ENCODE results near the gene STXBP6.

The STXBP6 gene

GRCh38 chr14:25006961-25007795 lies 42.8 kb downstream of the STXBP6 start:
- DNase-seq (ENCODE audit: low read depth) = no peak
- no peak for TF ChIP-seq CTCF (IDR thresholded peaks at IDR 0.05; ENCODE audit: low read depth, low read length, missing control alignments)
- no peak overlapping the region for H3K4me3 ChIP-seq (ENCODE audit: low read depth, low read length)

GRCh38 chr14:25006031-25006430 lies 43.9 kb downstream of the STXBP6 start:
- no peak for DNase-seq (ENCODE audit: low read depth)
- no peak overlapping the region for H3K4me3 ChIP-seq (ENCODE audit: low read depth, low read length)
- no peak for TF ChIP-seq CTCF (IDR thresholded peaks at IDR 0.05; ENCODE audit: low read depth, low read length, missing control alignments)

GRCh38 chr14:25004389-25004809 lies 45.5 kb downstream of the STXBP6 start:
- DNase-seq (ENCODE audit: low read depth) = no peak
- no peak overlapping the region for H3K4me3 ChIP-seq (ENCODE audit: low read depth, low read length)
- no peak for TF ChIP-seq CTCF (IDR thresholded peaks at IDR 0.05; ENCODE audit: low read depth, low read length, missing control alignments)

GRCh38 chr14:25003537-25003936 lies 46.4 kb downstream of the STXBP6 start:
- H3K4me3 ChIP-seq (ENCODE audit: low read depth, low read length) = no peak overlapping the region
- no peak for DNase-seq (ENCODE audit: low read depth)
- no peak for TF ChIP-seq CTCF (IDR thresholded peaks at IDR 0.05; ENCODE audit: low read depth, low read length, missing control alignments)

GRCh38 chr14:25001601-25002000 lies 48.3 kb downstream of the STXBP6 start:
- H3K4me3 ChIP-seq (ENCODE audit: low read depth, low read length) = no peak overlapping the region
- TF ChIP-seq CTCF (IDR thresholded peaks at IDR 0.05; ENCODE audit: low read depth, low read length, missing control alignments) = no peak
- DNase-seq (ENCODE audit: low read depth) = no peak

GRCh38 chr14:25001156-25001555 lies 48.8 kb downstream of the STXBP6 start:
- H3K4me3 ChIP-seq (ENCODE audit: low read depth, low read length) = no peak overlapping the region
- no peak for DNase-seq (ENCODE audit: low read depth)
- TF ChIP-seq CTCF (IDR thresholded peaks at IDR 0.05; ENCODE audit: low read depth, low read length, missing control alignments) = no peak

GRCh38 chr14:24999157-24999556 lies 50.8 kb downstream of the STXBP6 start:
- TF ChIP-seq CTCF (IDR thresholded peaks at IDR 0.05; ENCODE audit: low read depth, low read length, missing control alignments) = no peak
- no peak for DNase-seq (ENCODE audit: low read depth)
- H3K4me3 ChIP-seq (ENCODE audit: low read depth, low read length) = no peak overlapping the region

All from GM12864 (cell line).